BJ (cell line): ENCODE data around the gene SMG6. TPM values are rescaled to one million over a fixed set of nuclear protein-coding genes. Genes with fewer than 3 reads are reported as not detected.
"Not testable (repeated sequence)": the region's sequence is repeated elsewhere in the genome, so short reads cannot be mapped to it uniquely, and the experiment has no call there.

ENCODE experiments used
- CTCF ChIA-PET: fragments of 350-600 bp; formaldehyde crosslinking; extraction: SDS; loops from one replicate; lab custom pipeline; 2021; ENCODE audit warnings: antibody characterized with exemption, inconsistent platforms; lab: Yijun Ruan, JAX
- POLR2A ChIA-PET: fragments of 300-600 bp; sonication (Branson Sonifier 250); formaldehyde crosslinking; extraction: SDS; loops from one replicate; lab custom pipeline; 2021; ENCODE audit warnings: antibody characterized with exemption; lab: Charles Lee
- DNase-seq: peaks from one replicate; pipeline ENCODE4 v3.0.0-alpha.2; 2011; ENCODE audit warnings: low read depth
- H3K27me3 ChIP-seq: 2 replicates; pipeline ENCODE4 v1.6.0; 2011; ENCODE audit warnings: low read length; ENCODE audit not compliant: control insufficient read depth, insufficient read depth
- H3K36me3 ChIP-seq: 2 replicates; pipeline ENCODE4 v1.5.1; 2011; ENCODE audit warnings: low read length; ENCODE audit not compliant: control insufficient read depth, insufficient read depth
- H3K4me3 ChIP-seq: 2 replicates; pipeline ENCODE4 v1.5.1; 2011; ENCODE audit warnings: low read depth, mild to moderate bottlenecking, control low read depth, low read length
- CTCF ChIP-seq: IDR thresholded peaks from 2 replicates; pipeline ENCODE4 v1.5.1; 2011; ENCODE audit warnings: low read depth, mild to moderate bottlenecking, control low read depth, inconsistent platforms, low read length, moderate library complexity; ENCODE audit not compliant: insufficient read depth
- polyA plus RNA-seq: library from polyadenylated mRNA; depleted of rRNA; stranded (reverse); fragments of >200 nt; gene quantifications from 2 replicates; pipeline ENCODE4 v1.2.3, GENCODE V29; 2011

Gene SMG6
- polyA plus RNA-seq, 1 experiment, result 29.7 TPM

- POLR2A ChIA-PET, result no interaction called here
- CTCF ChIA-PET, result interaction anchor here (1.3 kb wide), 1 partner anchor 17 kb away, joined by 3 read pairs; the partner anchor contains the start of gene TSR1
- DNase-seq, result no peak
- H3K4me3 ChIP-seq, result no peak overlapping the region
- peaks cover 9% of the 10 kb centered on the region for H3K36me3 ChIP-seq
- no peak for TF ChIP-seq CTCF
- no peaks in the 10 kb centered on the region for H3K27me3 ChIP-seq
These were observed 15.5 kb upstream of the SMG6 start for GRCh38 chr17:2319051-2319450.

GRCh38 chr17:2317796-2318195 is 14.2 kb upstream of the SMG6 start:
- POLR2A ChIA-PET, result no interaction called here
- no peak for DNase-seq
- no peak overlapping the region for H3K4me3 ChIP-seq
- peaks cover 1% of the 10 kb centered on the region; the same call in 1 of the 2 replicates for H3K36me3 ChIP-seq
- no peak for TF ChIP-seq CTCF
- CTCF ChIA-PET, result interaction anchor here (1.1 kb wide), 1 partner anchor 10 kb away, joined by 5 read pairs; no protein-coding TSS in a partner anchor
- no peaks in the 10 kb centered on the region for H3K27me3 ChIP-seq

- H3K4me3 ChIP-seq, DNase-seq, H3K36me3 ChIP-seq, CTCF ChIA-PET, H3K27me3 ChIP-seq, POLR2A ChIA-PET: not testable (repeated sequence)
These were observed 13.3 kb upstream of the SMG6 start for GRCh38 chr17:2316916-2317205.

- no peak for TF ChIP-seq CTCF
- Histone ChIP-seq H3K36me3 (no peaks in the 10 kb centered on the region), H3K4me3 (no peak overlapping the region), H3K27me3 (no peaks in the 10 kb centered on the region)
- POLR2A ChIA-PET, result no interaction called here
- DNase-seq, result no peak
- CTCF ChIA-PET, result no interaction called here
These were observed 9.2 kb upstream of the SMG6 start for GRCh38 chr17:2312736-2313135.

GRCh38 chr17:2309338-2310154 is 6.0 kb upstream of the SMG6 start:
- Histone ChIP-seq H3K27me3 (no peaks in the 10 kb centered on the region), H3K36me3 (no peaks in the 10 kb centered on the region), H3K4me3 (no peak overlapping the region)
- POLR2A ChIA-PET, result no interaction called here
- CTCF ChIA-PET, result no interaction called here
- no peak for DNase-seq
- TF ChIP-seq CTCF, result no peak
